ENCODE results near the gene STK24.

STK24 gene

GRCh38 chr13:98510156-98510509, 66.8 kb downstream of the STK24 start:
- TF ChIP-seq EGR1 (IDR thresholded peaks at IDR 0.05) (no peak), CEBPB (IDR thresholded peaks at IDR 0.05) (no peak), USF1 (IDR thresholded peaks at IDR 0.05) (no peak), TAF1 (IDR thresholded peaks at IDR 0.05; ENCODE audit: low read depth) (no peak), NFIC (IDR thresholded peaks at IDR 0.05) (no peak), EP300 (IDR thresholded peaks at IDR 0.05; ENCODE audit: borderline replicate concordance) (no peak), ZBTB7A (IDR thresholded peaks at IDR 0.05; ENCODE audit: low read depth) (no peak), REST (IDR thresholded peaks at IDR 0.05; ENCODE audit: low read depth) (no peak), CREB1 (IDR thresholded peaks at IDR 0.05; ENCODE audit: low read depth) (no peak), TEAD4 (IDR thresholded peaks at IDR 0.05) (no peak), FOXM1 (IDR thresholded peaks at IDR 0.05; ENCODE audit: borderline replicate concordance, low read depth) (no peak), YY1 (IDR thresholded peaks at IDR 0.05; ENCODE audit: low read depth) (no peak), MAX (IDR thresholded peaks at IDR 0.05) (no peak), RAD21 (IDR thresholded peaks at IDR 0.05; ENCODE audit: low read depth) (no peak), TCF12 (IDR thresholded peaks at IDR 0.05; ENCODE audit: low read depth) (no peak)

GRCh38 chr13:98509271-98510155, 67.4 kb downstream of the STK24 start:
- TF ChIP-seq TEAD4 (IDR thresholded peaks at IDR 0.05) = no peak
- no peak for TF ChIP-seq TAF1 (IDR thresholded peaks at IDR 0.05; ENCODE audit: low read depth)
- TF ChIP-seq MAX (IDR thresholded peaks at IDR 0.05) = no peak
- TF ChIP-seq EGR1 (IDR thresholded peaks at IDR 0.05) = no peak
- no peak for TF ChIP-seq RAD21 (IDR thresholded peaks at IDR 0.05; ENCODE audit: low read depth)
- TF ChIP-seq CEBPB (IDR thresholded peaks at IDR 0.05) = no peak
- no peak for TF ChIP-seq USF1 (IDR thresholded peaks at IDR 0.05)
- no peak for TF ChIP-seq REST (IDR thresholded peaks at IDR 0.05; ENCODE audit: low read depth)
- no peak for TF ChIP-seq CREB1 (IDR thresholded peaks at IDR 0.05; ENCODE audit: low read depth)
- no peak for TF ChIP-seq TCF12 (IDR thresholded peaks at IDR 0.05; ENCODE audit: low read depth)
- no peak for TF ChIP-seq FOXM1 (IDR thresholded peaks at IDR 0.05; ENCODE audit: borderline replicate concordance, low read depth)
- no peak for TF ChIP-seq EP300 (IDR thresholded peaks at IDR 0.05; ENCODE audit: borderline replicate concordance)
- no peak for TF ChIP-seq ZBTB7A (IDR thresholded peaks at IDR 0.05; ENCODE audit: low read depth)
- no peak for TF ChIP-seq NFIC (IDR thresholded peaks at IDR 0.05)
- TF ChIP-seq YY1 (IDR thresholded peaks at IDR 0.05; ENCODE audit: low read depth) = no peak

- TF ChIP-seq EGR1 (IDR thresholded peaks at IDR 0.05) (no peak), CEBPB (IDR thresholded peaks at IDR 0.05) (0 out of 2 replicates have a peak, but pooled peaks have one; percentile 43), RAD21 (IDR thresholded peaks at IDR 0.05; ENCODE audit: low read depth) (peak; percentile 4; the same call in 1 of the 2 replicates), CREB1 (IDR thresholded peaks at IDR 0.05; ENCODE audit: low read depth) (no peak), TCF12 (IDR thresholded peaks at IDR 0.05; ENCODE audit: low read depth) (no peak), ZBTB7A (IDR thresholded peaks at IDR 0.05; ENCODE audit: low read depth) (no peak), TEAD4 (IDR thresholded peaks at IDR 0.05) (peak; percentile 32; the same call in 1 of the 2 replicates), MAX (IDR thresholded peaks at IDR 0.05) (peak; percentile 57; the same call in 1 of the 2 replicates), YY1 (IDR thresholded peaks at IDR 0.05; ENCODE audit: low read depth) (no peak), NFIC (IDR thresholded peaks at IDR 0.05) (peak; percentile 41; the same call in 1 of the 2 replicates), USF1 (IDR thresholded peaks at IDR 0.05) (no peak), EP300 (IDR thresholded peaks at IDR 0.05; ENCODE audit: borderline replicate concordance) (no peak), REST (IDR thresholded peaks at IDR 0.05; ENCODE audit: low read depth) (no peak), FOXM1 (IDR thresholded peaks at IDR 0.05; ENCODE audit: borderline replicate concordance, low read depth) (0 out of 2 replicates have a peak, but pooled peaks have one; percentile 25), TAF1 (IDR thresholded peaks at IDR 0.05; ENCODE audit: low read depth) (no peak)
Measured at GRCh38 chr13:98508685-98509084, 68.2 kb downstream of the STK24 start.
